H9 (cell line): Measurements from ENCODE around the gene ANKRD52. TPM values are rescaled to one million over a fixed set of nuclear protein-coding genes. Genes with fewer than 3 reads are reported as not detected.

Source experiments
- DNase-seq: peaks from one replicate; pipeline ENCODE4 v3.0.0-alpha.2; 2017
- H2AFZ ChIP-seq: one replicate; pipeline ENCODE4 v1.6.1; 2013; ENCODE audit warnings: mild to moderate bottlenecking, low read length, control low read depth, moderate library complexity
- H2AK5ac ChIP-seq: 2 replicates; pipeline ENCODE4 v1.6.1; 2013; ENCODE audit warnings: low read length, control low read depth, mixed read lengths; ENCODE audit not compliant: insufficient read length
- H2BK120ac ChIP-seq: one replicate; pipeline ENCODE4 v1.6.1; 2013; ENCODE audit warnings: low read depth, mild to moderate bottlenecking, low read length, control low read depth, inconsistent platforms; ENCODE audit not compliant: poor library complexity, severe bottlenecking
- H2BK12ac ChIP-seq: 2 replicates; pipeline ENCODE4 v1.6.1; 2013; ENCODE audit warnings: low read length, control low read depth, mixed read lengths, low read depth; ENCODE audit not compliant: insufficient read length
- H2BK15ac ChIP-seq: 2 replicates; pipeline ENCODE4 v1.6.1; 2013; ENCODE audit warnings: low read depth, low read length, control low read depth
- H2BK20ac ChIP-seq: one replicate; pipeline ENCODE4 v1.6.1; 2013; ENCODE audit warnings: low read depth, mild to moderate bottlenecking, low read length, control low read depth, inconsistent platforms; ENCODE audit not compliant: poor library complexity, severe bottlenecking
- H2BK5ac ChIP-seq: 2 replicates; pipeline ENCODE4 v1.6.1; 2013; ENCODE audit warnings: low read length, control low read depth, mixed read lengths; ENCODE audit not compliant: insufficient read length
- H3K14ac ChIP-seq: 2 replicates; pipeline ENCODE4 v1.6.1; 2013; ENCODE audit warnings: low read length, control low read depth; ENCODE audit not compliant: insufficient read depth
- H3K18ac ChIP-seq: 2 replicates; pipeline ENCODE4 v1.6.1; 2013; ENCODE audit warnings: low read depth, mild to moderate bottlenecking, mixed read lengths, low read length, control low read depth; ENCODE audit not compliant: insufficient read length
- H3K23ac ChIP-seq: 2 replicates; pipeline ENCODE4 v1.6.1; 2013; ENCODE audit warnings: low read length, control low read depth, mixed read lengths, low read depth; ENCODE audit not compliant: insufficient read length
- H3K23me2 ChIP-seq: 2 replicates; pipeline ENCODE4 v1.6.1; 2013; ENCODE audit warnings: low read depth, mild to moderate bottlenecking, mixed read lengths, low read length, control low read depth; ENCODE audit not compliant: insufficient read length, poor library complexity, severe bottlenecking
- H3K27ac ChIP-seq: 2 replicates; pipeline ENCODE4 v1.5.1; 2013; ENCODE audit warnings: low read length, control low read depth, mixed read lengths, low read depth; ENCODE audit not compliant: insufficient read length
- H3K27me3 ChIP-seq: 2 replicates; pipeline ENCODE4 v1.6.1; 2013; ENCODE audit warnings: low read length, control low read depth, inconsistent platforms; ENCODE audit not compliant: insufficient read depth
- H3K4ac ChIP-seq: 2 replicates; pipeline ENCODE4 v1.6.1; 2013; ENCODE audit warnings: low read depth, mild to moderate bottlenecking, control low read depth, inconsistent platforms, low read length, moderate library complexity
- H3K4me1 ChIP-seq: 2 replicates; pipeline ENCODE4 v1.6.1; 2013; ENCODE audit warnings: low read length, control low read depth, inconsistent platforms; ENCODE audit not compliant: insufficient read depth
- H3K4me2 ChIP-seq: 2 replicates; pipeline ENCODE4 v1.6.1; 2013; ENCODE audit warnings: low read length, control low read depth, mixed read lengths; ENCODE audit not compliant: insufficient read length, insufficient read depth
- H3K56ac ChIP-seq: 2 replicates; pipeline ENCODE4 v1.6.1; 2013; ENCODE audit warnings: low read depth, mild to moderate bottlenecking, mixed read lengths, low read length, control low read depth; ENCODE audit not compliant: insufficient read length
- H3K79me1 ChIP-seq: 2 replicates; pipeline ENCODE4 v1.6.1; 2013; ENCODE audit warnings: low read depth, mild to moderate bottlenecking, moderate library complexity, low read length, control low read depth, inconsistent platforms; ENCODE audit not compliant: insufficient read depth, poor library complexity, severe bottlenecking
- H3K79me2 ChIP-seq: 2 replicates; pipeline ENCODE4 v1.6.1; 2013; ENCODE audit warnings: low read length, control low read depth, inconsistent platforms; ENCODE audit not compliant: insufficient read depth
- H3K9ac ChIP-seq: 2 replicates; pipeline ENCODE4 v1.6.1; 2013; ENCODE audit warnings: low read length, control low read depth, mixed read lengths; ENCODE audit not compliant: insufficient read length; ENCODE audit errors: extremely low read depth
- H3K9me3 ChIP-seq: one replicate; pipeline ENCODE4 v1.6.1; 2013; ENCODE audit warnings: low read depth, low read length, inconsistent platforms; ENCODE audit not compliant: control insufficient read depth
- H3T11ph ChIP-seq: one replicate; pipeline ENCODE4 v1.6.1; 2013; ENCODE audit warnings: mild to moderate bottlenecking, low read length, control low read depth, inconsistent platforms
- H4K20me1 ChIP-seq: one replicate; pipeline ENCODE4 v1.6.1; 2013; ENCODE audit not compliant: control insufficient read depth, insufficient read length, insufficient read depth
- H4K5ac ChIP-seq: 2 replicates; pipeline ENCODE4 v1.6.1; 2013; ENCODE audit warnings: low read depth, mild to moderate bottlenecking, mixed read lengths, low read length, control low read depth; ENCODE audit not compliant: insufficient read length
- H4K8ac ChIP-seq: replicated peaks from 2 replicates; pipeline ENCODE4 v1.6.1; 2013; ENCODE audit warnings: low read length, control low read depth, mixed read lengths, low read depth; ENCODE audit not compliant: insufficient read length
- H4K91ac ChIP-seq: 2 replicates; pipeline ENCODE4 v1.6.1; 2013; ENCODE audit warnings: low read depth, mild to moderate bottlenecking, moderate library complexity, mixed read lengths, low read length, control low read depth; ENCODE audit not compliant: insufficient read length
- H3K27ac Mint-ChIP-seq, 3 experiments: 2 replicates in 2 of 3; 3 replicates in 1 of 3; pipeline ENCODE4 v1.8.0; 2020 to 2021; ENCODE audit warnings: mixed read lengths in 3 of 3, mild to moderate bottlenecking in 1 of 3, moderate library complexity in 1 of 3
- H3K27me3 Mint-ChIP-seq: 2 replicates; pipeline ENCODE4 v1.8.0; 2021; ENCODE audit warnings: low read depth, mild to moderate bottlenecking, moderate library complexity, mixed read lengths
- H3K36me3 Mint-ChIP-seq, 3 experiments: 2 replicates in 2 of 3; 3 replicates in 1 of 3; pipeline ENCODE4 v1.8.0; 2020 to 2021; ENCODE audit warnings: low read depth in 3 of 3, mixed read lengths in 3 of 3; ENCODE audit not compliant: insufficient read depth in 1 of 3
- H3K4me1 Mint-ChIP-seq, 2 experiments: 2 replicates each; pipeline ENCODE4 v1.8.0; 2020; ENCODE audit warnings: mixed read lengths in 2 of 2
- H3K4me3 Mint-ChIP-seq, 2 experiments: 2 replicates in 1 of 2; 3 replicates in 1 of 2; pipeline ENCODE4 v1.8.0; 2020 to 2021; ENCODE audit warnings: mild to moderate bottlenecking in 2 of 2, mixed read lengths in 2 of 2, moderate library complexity in 1 of 2
- H3K9me3 Mint-ChIP-seq, 2 experiments: 2 replicates in 1 of 2; 3 replicates in 1 of 2; pipeline ENCODE4 v1.8.0; 2020; ENCODE audit warnings: mild to moderate bottlenecking in 2 of 2, mixed read lengths in 2 of 2, moderate library complexity in 1 of 2
- CTCF ChIP-seq: fragments of 200-600 bp; sonication (generic); conservative IDR thresholded peaks from 3 replicates; pipeline ENCODE4 v1.8.0; 2021; ENCODE audit warnings: antibody characterized with exemption, mild to moderate bottlenecking
- WGBS: extraction: QIAGEN DNeasy Blood & Tissue Kit; methylation state at CpG from one replicate; pipeline ENCODE4 v1.1.7; 2013; ENCODE audit warnings: missing lambda C conversion rate, low lambda C conversion rate, mixed read lengths; ENCODE audit not compliant: insufficient read length; ENCODE audit errors: extremely low coverage; 5-methylcytosine and 5-hydroxymethylcytosine counted together
- total RNA-seq: library from RNA; stranded (reverse); gene quantifications from 2 replicates; pipeline ENCODE4 v1.2.1, GENCODE V29; 2021

Gene ANKRD52
- total RNA-seq, 1 experiment from 2014 or later: 33.4 TPM

GRCh38 chr12:56236091-56236490 is 22.1 kb downstream of the ANKRD52 start:
- no peaks in the 10 kb centered on the region for H4K20me1 ChIP-seq
- H3K18ac ChIP-seq: no peak overlapping the region
- H3K14ac ChIP-seq: no peak overlapping the region
- no peaks in the 10 kb centered on the region for H3K27me3 ChIP-seq
- H4K8ac ChIP-seq: no peak overlapping the region
- H3K56ac ChIP-seq: no peak overlapping the region
- H3K9me3 ChIP-seq: no peaks in the 10 kb centered on the region
- H3K4ac ChIP-seq: no peak overlapping the region
- H3K9me3 Mint-ChIP-seq: no peaks in the 10 kb centered on the region
- no peak overlapping the region for H2BK20ac ChIP-seq
- no peak overlapping the region for H2BK15ac ChIP-seq
- H3K79me2 ChIP-seq: no peaks in the 10 kb centered on the region
- DNase-seq: no peak
- no peak overlapping the region for H4K5ac ChIP-seq
- peaks cover 2 to 10% of the 10 kb centered on the region in 2 experiments; a peak in 1 of 4 replicates for H3K4me1 Mint-ChIP-seq
- no peak overlapping the region for H2BK12ac ChIP-seq
- no peak overlapping the region for H4K91ac ChIP-seq
- no peak overlapping the region for H3K27ac ChIP-seq
- no peak overlapping the region for H3K4me2 ChIP-seq
- no CpG with 5 or more reads among the region's 6 CpGs for WGBS
- H3T11ph ChIP-seq: no peak overlapping the region
- no peaks in the 10 kb centered on the region for H3K23me2 ChIP-seq
- H3K27ac Mint-ChIP-seq: no peak overlapping the region; a peak in 1 of 7 replicates
- H3K27me3 Mint-ChIP-seq: peaks cover 13% of the 10 kb centered on the region
- no peak overlapping the region for H2BK120ac ChIP-seq
- H3K23ac ChIP-seq: no peak overlapping the region
- H2AK5ac ChIP-seq: no peak overlapping the region
- H3K36me3 Mint-ChIP-seq: peaks cover 11 to 22% (median 18%) of the 10 kb centered on the region in 3 experiments; a peak in 6 of 7 replicates
- H3K79me1 ChIP-seq: no peaks in the 10 kb centered on the region
- no peak overlapping the region for H3K4me3 Mint-ChIP-seq
- no peak overlapping the region for H3K9ac ChIP-seq
- no peak for TF ChIP-seq CTCF
- no peak overlapping the region for H2AFZ ChIP-seq
- no peaks in the 10 kb centered on the region for H3K4me1 ChIP-seq
- H2BK5ac ChIP-seq: no peak overlapping the region
